ENCODE data around the gene AUTS2. TPM values are rescaled to one million over a fixed set of nuclear protein-coding genes. Genes with fewer than 3 reads are reported as not detected.

The AUTS2 gene
- total and polyA plus RNA-seq, 2 of the 8 experiments (the other 6 are each of a cell fraction or from before 2014, with no cell fraction given): 25.9 to 101 TPM

DNA sequence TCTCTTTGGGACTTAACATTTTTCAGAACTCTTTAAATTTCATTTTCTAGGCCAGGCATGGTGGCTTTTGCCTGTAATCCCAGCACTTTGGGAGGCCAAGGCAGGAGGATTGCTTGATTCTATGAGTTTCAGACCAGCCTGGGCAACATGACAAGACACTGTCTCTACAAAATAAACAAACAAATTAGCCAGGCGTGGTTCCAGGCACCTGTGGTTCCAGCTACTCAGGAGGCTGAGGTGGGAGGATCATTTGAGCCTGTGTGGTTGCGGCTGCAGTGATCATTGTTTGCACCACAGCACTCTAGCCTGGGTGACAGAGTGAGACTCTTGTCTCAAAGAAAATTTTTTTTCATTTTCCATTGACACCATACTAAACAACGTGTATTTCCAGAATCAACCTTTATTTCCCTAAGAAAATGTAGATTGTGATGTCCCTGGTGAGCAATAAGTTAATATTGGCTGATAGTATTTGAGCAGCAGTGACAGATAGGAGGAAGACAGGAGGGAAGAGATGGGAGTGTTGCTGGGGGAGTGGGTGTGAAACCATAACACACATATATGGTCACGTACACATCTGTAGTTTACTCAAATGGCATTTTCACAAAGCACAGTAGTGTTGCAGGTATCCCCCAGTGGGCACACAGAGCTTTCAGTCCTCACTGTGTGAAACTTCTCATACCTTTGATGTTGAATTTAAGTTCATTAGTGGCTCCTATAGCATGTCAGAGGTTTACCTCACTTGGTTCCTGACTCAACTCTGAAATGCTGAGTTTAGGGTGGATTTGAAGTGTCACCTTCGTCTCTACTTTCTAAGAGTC, 205.6 kb downstream of the AUTS2 start (continued):
- TF ChIP-seq MAX (IDR thresholded peaks at IDR 0.05) (no peak), RBBP5 (IDR thresholded peaks at IDR 0.05; ENCODE audit: borderline replicate concordance, low read depth, low read length) (no peak), EGR1 (IDR thresholded peaks at IDR 0.05; ENCODE audit: borderline replicate concordance, low read depth, low read length) (no peak)
